Jurkat, Clone E6-1 (cell line): Measurements from ENCODE around the gene SH2B2.

ENCODE experiments used
- DNase-seq: peaks from one replicate; pipeline ENCODE4 v3.0.0-alpha.2; 2011; ENCODE audit warnings: low read depth, low spot score
- H3K4me3 ChIP-seq: 2 replicates; pipeline ENCODE4 v1.5.1; 2011; ENCODE audit warnings: mild to moderate bottlenecking, low read length, control low read depth, moderate library complexity

Gene SH2B2

GRCh38 chr7:102262546-102262945 lies 24.1 kb upstream of the SH2B2 start:
- H3K4me3 ChIP-seq = no peak overlapping the region
- no peak for DNase-seq

DNA sequence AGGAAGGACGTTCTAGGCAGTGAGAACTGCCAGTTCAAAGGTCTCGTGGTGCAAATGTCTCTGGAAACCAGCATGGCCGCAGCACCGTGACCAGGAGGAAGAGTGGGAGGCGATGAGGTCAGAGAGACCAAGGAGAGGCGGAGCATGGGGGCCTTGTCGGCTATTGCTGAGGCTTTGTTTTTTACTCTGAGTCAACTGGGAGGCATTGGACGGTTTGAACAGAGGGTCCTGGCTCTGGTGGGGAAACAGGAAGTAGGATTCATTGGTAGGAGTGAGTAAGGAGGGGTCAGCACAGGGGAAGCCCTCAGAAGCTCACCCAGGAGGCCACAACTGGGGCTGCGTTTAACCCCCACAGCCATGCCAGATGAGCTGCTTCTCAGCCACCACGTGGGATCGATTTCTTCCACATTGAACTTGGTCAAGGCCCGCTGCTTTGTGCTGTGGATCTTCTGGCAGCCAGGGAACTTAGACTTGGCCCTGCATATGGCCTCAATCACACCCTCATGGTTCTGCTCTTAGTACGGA lies 22.2 kb upstream of the SH2B2 start:
- H3K4me3 ChIP-seq = no peak overlapping the region
- DNase-seq = no peak

DNA sequence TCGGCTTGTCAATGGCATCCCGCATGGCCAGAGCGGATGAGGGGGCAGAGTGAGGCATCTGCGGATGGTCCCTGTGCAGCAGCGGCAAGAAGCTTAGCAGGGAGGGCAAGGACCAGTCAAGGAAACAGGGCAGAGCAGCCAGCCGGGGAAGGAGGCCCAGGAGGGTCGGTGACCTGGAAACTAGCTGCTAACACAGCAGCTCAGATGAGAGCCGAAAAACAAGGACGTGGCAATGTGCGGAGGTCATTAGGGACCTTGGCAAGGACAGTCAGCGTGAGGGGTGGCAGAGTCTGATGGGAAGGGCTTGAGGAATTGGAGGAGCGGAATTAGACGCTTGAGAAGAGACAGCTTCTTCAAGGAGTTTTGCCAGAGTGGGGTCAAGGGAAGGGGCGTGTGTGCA lies 20.1 kb upstream of the SH2B2 start:
- H3K4me3 ChIP-seq = no peak overlapping the region
- no peak for DNase-seq

GRCh38 chr7:102268635-102269034 lies 18.0 kb upstream of the SH2B2 start:
- no peak overlapping the region for H3K4me3 ChIP-seq
- no peak for DNase-seq

DNA sequence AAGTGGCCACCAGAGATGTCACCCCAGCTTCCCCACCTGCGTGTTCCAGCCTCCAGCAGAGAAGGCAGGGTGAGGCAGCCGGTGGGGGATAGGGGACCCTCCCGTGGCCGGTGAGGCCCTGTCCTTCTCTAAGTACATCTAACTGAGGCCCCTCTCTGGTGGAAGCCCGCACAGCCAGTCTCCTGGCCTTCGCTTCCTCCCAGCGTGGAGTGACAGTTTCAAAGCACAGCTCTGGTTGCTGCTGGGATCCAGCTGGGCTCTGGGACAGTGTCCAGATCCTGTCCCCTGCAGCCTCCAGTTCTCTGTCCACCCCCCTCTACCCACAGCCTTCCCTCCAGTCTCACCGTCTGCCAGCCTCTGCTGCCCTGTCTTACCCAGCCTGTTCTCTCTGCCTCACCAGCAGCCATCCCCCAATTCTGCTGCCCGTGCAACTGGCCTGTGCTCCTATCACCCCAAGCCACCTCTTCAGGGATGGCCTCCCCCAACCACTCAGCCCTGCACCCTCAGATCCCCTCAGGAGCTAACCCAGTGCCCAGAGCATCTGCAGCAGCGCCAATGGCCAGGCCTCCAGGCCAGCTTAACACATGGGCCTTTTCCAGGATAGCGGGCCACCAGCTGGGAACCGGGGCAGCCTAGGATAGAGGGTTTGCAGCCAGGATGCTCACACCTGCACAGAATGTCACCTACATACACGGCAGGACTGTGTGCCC lies 16.3 kb upstream of the SH2B2 start:
- no peak for DNase-seq
- no peak overlapping the region for H3K4me3 ChIP-seq

DNA sequence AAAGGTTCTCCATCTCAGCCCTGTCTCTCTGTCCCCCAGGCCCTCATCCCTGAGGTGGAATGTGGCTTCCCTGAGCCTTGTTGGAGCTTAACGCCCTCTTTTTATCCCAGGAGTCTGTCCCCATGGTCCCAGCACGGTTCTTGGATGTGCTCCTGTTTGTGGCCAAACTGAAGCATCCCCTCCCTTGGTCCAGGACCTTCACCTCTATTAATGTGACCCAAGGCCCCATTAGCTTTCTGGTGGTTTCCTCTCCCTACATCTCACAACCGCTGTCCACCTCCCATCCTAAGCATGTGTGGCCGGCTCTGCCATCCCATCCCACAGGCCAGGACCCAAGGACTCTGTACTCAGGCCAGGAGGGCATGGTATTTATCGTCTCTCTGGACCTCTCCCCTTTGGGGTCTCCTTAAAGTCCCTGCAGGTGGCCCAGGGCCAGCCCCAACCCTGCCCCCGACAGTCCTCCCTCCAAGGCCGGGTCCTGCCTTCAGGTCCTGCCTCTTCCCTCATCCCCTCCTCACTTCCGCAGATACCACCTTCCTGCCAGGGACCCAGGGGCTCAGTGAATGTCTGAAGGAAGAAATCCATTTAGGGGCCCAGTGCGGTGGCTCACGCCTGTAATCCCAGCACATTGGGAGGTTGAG lies 15.4 kb upstream of the SH2B2 start:
- no peak overlapping the region for H3K4me3 ChIP-seq
- DNase-seq = no peak

- DNase-seq = peak; percentile 32
- H3K4me3 ChIP-seq = no peak overlapping the region
Measured at GRCh38 chr7:102272075-102272916, 14.4 kb upstream of the SH2B2 start.

DNA sequence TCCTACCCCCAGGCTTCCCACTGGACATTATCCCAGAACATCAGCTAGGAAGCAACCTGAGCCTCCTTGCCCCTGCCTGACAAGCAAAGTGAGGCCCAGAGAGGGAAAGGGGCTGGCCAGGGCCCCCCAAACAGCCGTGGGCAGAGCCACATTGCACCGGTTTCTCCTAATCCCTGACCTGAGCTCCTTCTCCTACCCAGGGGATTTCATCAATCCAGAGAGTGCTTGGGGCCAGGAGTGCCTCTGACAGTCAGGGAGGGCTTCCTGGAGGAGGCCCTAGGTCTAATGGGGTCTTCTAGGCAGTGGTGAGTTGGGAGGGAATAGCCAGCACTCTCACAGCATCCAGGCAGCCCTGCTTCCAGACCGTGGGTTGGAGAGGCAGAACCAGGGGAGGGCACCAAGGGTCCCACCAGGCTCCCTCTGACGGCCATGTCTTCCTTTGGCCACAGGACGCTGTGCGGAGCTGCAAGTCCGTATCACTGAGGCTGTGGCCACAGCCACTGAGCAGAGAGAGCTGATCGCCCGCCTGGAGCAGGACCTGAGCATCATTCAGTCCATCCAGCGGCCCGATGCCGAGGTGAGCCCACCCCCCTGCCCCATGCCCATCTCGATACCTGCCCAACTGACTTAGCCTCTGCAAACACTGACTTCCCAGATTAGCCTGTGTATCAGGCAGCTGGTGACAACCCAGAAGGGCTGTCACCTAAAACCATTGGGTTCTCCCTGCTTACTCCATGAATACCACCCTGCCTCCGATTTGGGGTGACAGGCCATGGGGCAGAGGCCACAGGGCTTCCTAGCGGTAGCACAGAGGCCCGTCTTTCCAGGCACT lies 13.5 kb upstream of the SH2B2 start:
- no peak for DNase-seq
- no peak overlapping the region for H3K4me3 ChIP-seq

- no peak for DNase-seq
- H3K4me3 ChIP-seq = no peak overlapping the region
Measured at GRCh38 chr7:102273749-102274712, 12.6 kb upstream of the SH2B2 start.

GRCh38 chr7:102275123-102275703 lies 11.5 kb upstream of the SH2B2 start:
- DNase-seq = no peak
- H3K4me3 ChIP-seq = no peak overlapping the region

DNA sequence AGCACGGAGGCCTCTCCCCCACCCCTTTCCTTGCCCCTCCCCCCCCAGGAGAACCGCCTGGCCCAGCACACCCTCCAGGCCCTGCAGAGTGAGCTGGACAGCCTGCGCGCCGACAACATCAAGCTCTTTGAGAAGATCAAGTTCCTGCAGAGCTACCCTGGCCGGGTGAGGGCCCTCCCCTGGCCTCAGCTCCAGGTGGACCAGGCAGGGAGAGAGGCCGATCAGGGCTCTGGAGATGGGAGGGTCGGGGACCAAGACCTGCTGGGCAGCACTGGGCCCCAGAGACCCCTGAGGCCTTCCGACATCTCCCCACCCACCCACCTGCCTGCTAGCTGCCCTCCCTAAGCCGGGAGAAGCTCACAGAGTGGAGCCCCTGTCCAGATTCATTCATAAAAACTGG lies 8.8 kb upstream of the SH2B2 start:
- DNase-seq = no peak
- no peak overlapping the region for H3K4me3 ChIP-seq

- peak; percentile 44 for DNase-seq
- H3K4me3 ChIP-seq = no peak overlapping the region
Measured at GRCh38 chr7:102279537-102280400, 6.9 kb upstream of the SH2B2 start.

GRCh38 chr7:102280521-102280920 lies 6.1 kb upstream of the SH2B2 start:
- no peak for DNase-seq
- no peak overlapping the region for H3K4me3 ChIP-seq

- DNase-seq = no peak
- no peak overlapping the region for H3K4me3 ChIP-seq
Measured at GRCh38 chr7:102281785-102282184, 4.9 kb upstream of the SH2B2 start.

DNA sequence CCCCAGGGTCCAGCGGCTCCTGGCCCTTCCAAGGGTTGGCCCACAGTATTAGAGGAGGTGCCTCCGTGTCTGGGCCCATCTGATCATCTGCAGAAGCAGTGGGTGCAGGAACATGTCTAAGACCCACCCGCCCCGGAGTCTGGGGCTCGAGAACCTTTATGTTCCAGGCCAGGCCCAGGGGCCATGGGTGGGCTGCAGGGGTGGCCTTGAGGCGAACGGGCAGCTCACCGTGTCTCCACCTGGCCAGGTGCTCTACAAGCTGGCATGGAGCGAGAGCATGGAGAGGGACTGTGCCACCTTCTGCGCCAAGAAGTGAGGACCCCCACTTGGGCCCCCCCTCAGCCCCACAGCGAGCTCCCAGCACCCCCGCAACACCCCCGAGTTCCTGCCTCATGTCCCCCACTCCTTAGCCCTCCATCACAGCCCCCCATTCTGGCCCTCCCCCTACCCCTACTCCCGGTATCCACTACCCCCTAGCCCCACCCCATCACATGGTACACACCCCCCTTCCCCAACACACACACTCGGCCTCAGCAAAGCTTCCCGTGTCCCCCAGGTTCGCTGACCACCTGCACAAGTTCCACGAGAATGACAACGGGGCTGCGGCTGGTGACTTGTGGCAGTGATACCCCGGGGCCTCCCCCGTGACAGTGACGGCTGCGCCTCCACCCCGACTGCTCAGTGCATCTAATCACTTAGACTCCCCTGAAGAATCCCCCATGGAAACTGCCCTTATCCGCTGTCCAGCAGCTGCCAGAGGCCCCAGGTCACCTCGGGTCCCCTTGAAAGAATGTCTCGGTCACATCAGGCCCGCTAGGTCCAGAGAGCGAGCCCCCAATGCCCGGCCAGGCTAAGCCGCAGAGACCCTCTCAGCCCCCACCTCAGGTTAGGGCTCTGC lies 4.0 kb upstream of the SH2B2 start:
- H3K4me3 ChIP-seq = no peak overlapping the region
- no peak for DNase-seq
